IMR-90 (cell line): ENCODE measurements around the gene S1PR3.

Experiments used
- CTCF ChIP-seq: conservative IDR thresholded peaks from 2 replicates; pipeline ENCODE4 v1.5.1; 2012; ENCODE audit warnings: mild to moderate bottlenecking, low read depth, low read length, improper control_type of control experiment
- MAZ ChIP-seq: IDR thresholded peaks from 2 replicates; pipeline ENCODE4 v1.6.1; 2012; ENCODE audit warnings: low read depth, mild to moderate bottlenecking, low read length, improper control_type of control experiment, moderate library complexity, borderline replicate concordance
- MXI1 ChIP-seq: IDR thresholded peaks from 2 replicates; pipeline ENCODE4 v1.6.1; 2012; ENCODE audit warnings: low read depth, mild to moderate bottlenecking, low read length, moderate library complexity, borderline replicate concordance
- POLR2A ChIP-seq: IDR thresholded peaks from 2 replicates; pipeline ENCODE4 v1.6.1; 2012; ENCODE audit warnings: mild to moderate bottlenecking, low read depth, low read length

- TF ChIP-seq CTCF = no peak
- TF ChIP-seq POLR2A = no peak
- no peak for TF ChIP-seq MAZ
- no peak for TF ChIP-seq MXI1
Measured at GRCh38 chr9:89010056-89010455, 18.8 kb downstream of the S1PR3 start.
